H1 (cell line): ENCODE measurements around the gene TTC13. TPM values are rescaled to one million over a fixed set of nuclear protein-coding genes. Genes with fewer than 3 reads are reported as not detected.

Source experiments
- CTCF ChIA-PET: fragments of 300-600 bp; sonication (Branson Sonifier 250); formaldehyde crosslinking; loops from one replicate; lab custom pipeline; 2021; ENCODE audit not compliant: partially characterized antibody; lab: Charles Lee
- POLR2A ChIA-PET: fragments of 300-600 bp; sonication (Branson Sonifier 250); formaldehyde crosslinking; loops from one replicate; lab custom pipeline; 2021; ENCODE audit warnings: inconsistent platforms; ENCODE audit not compliant: partially characterized antibody; lab: Charles Lee
- DNase-seq, 2 experiments: peaks; one replicate each; pipeline versions ENCODE4 v3.0.0 to v3.0.0-alpha.2; 2010 to 2022; ENCODE audit warnings: low spot score in 2 of 2, low read depth in 1 of 2, mixed read lengths in 1 of 2
- FAIRE-seq: peaks from 2 replicates; lab custom pipeline; 2011; peaks lifted over from hg19 to GRCh38; lab: Jason Lieb, UNC
- H2AFZ ChIP-seq: 2 replicates; pipeline ENCODE4 v1.8.1; 2012; ENCODE audit warnings: low read length, inconsistent platforms
- H2AK5ac ChIP-seq: 2 replicates; pipeline ENCODE4 v1.6.1; 2013; ENCODE audit warnings: low read depth, low read length
- H2BK120ac ChIP-seq: replicated peaks from 2 replicates; pipeline ENCODE3; 2013; ENCODE audit warnings: low read depth, low read length, inconsistent platforms
- H2BK12ac ChIP-seq: 2 replicates; pipeline ENCODE4 v1.6.1; 2013; ENCODE audit warnings: low read depth, low read length
- H2BK15ac ChIP-seq: 2 replicates; pipeline ENCODE4 v1.6.1; 2013; ENCODE audit warnings: low read length
- H2BK20ac ChIP-seq: 2 replicates; pipeline ENCODE4 v1.6.1; 2013; ENCODE audit warnings: low read length
- H2BK5ac ChIP-seq: 2 replicates; pipeline ENCODE4 v1.6.1; 2013; ENCODE audit warnings: low read depth, low read length
- H3K14ac ChIP-seq: 2 replicates; pipeline ENCODE4 v1.6.1; 2013; ENCODE audit warnings: inconsistent platforms; ENCODE audit not compliant: insufficient read length
- H3K18ac ChIP-seq: 2 replicates; pipeline ENCODE4 v1.6.1; 2013; ENCODE audit warnings: low read length; ENCODE audit errors: extremely low read depth
- H3K23ac ChIP-seq: 2 replicates; pipeline ENCODE4 v1.6.1; 2013; ENCODE audit warnings: inconsistent platforms; ENCODE audit not compliant: insufficient read length
- H3K23me2 ChIP-seq: 2 replicates; pipeline ENCODE4 v1.6.1; 2013; ENCODE audit warnings: low read depth, low read length
- H3K27ac ChIP-seq: 2 replicates; pipeline ENCODE4 v1.6.1; 2011; ENCODE audit warnings: low read depth, low read length, inconsistent platforms
- H3K27me3 ChIP-seq, 4 experiments: replicated peaks in 1 of 4; 1 replicate in 1 of 4; 2 replicates in 3 of 4; pipeline versions ENCODE4 v1.6.1 to v1.8.1; 2011 to 2013; ENCODE audit warnings: low read length in 3 of 4, mild to moderate bottlenecking in 3 of 4, inconsistent platforms in 2 of 4, mixed read lengths in 2 of 4, moderate library complexity in 1 of 4; ENCODE audit not compliant: control insufficient read depth in 3 of 4, insufficient read depth in 3 of 4; ENCODE audit errors: extremely low read depth in 1 of 4
- H3K36me3 ChIP-seq, 4 experiments: 2 replicates each; pipeline versions ENCODE4 v1.6.1 to v1.8.1; 2011 to 2013; ENCODE audit warnings: mild to moderate bottlenecking in 4 of 4, low read length in 3 of 4, moderate library complexity in 2 of 4, control low read depth in 1 of 4, inconsistent platforms in 1 of 4; ENCODE audit not compliant: insufficient read depth in 4 of 4, control insufficient read depth in 2 of 4
- H3K4ac ChIP-seq: replicated peaks from 2 replicates; pipeline ENCODE3; 2013; ENCODE audit warnings: low read length, low read depth, mixed read lengths, inconsistent platforms; ENCODE audit not compliant: insufficient read length
- H3K4me1 ChIP-seq, 4 experiments: replicated peaks in 1 of 4; 1 replicate in 1 of 4; 2 replicates in 3 of 4; pipeline versions ENCODE4 v1.6.1 to v1.8.1; 2011 to 2013; ENCODE audit warnings: low read length in 3 of 4, inconsistent platforms in 2 of 4, mixed read lengths in 1 of 4; ENCODE audit not compliant: insufficient read depth in 4 of 4, control insufficient read depth in 3 of 4
- H3K4me2 ChIP-seq, 2 experiments: 2 replicates each; pipeline versions ENCODE4 v1.6.1 to v1.8.1; 2011 to 2013; ENCODE audit warnings: low read depth in 2 of 2, low read length in 2 of 2, control low read depth in 1 of 2, inconsistent platforms in 1 of 2, mild to moderate bottlenecking in 1 of 2; ENCODE audit not compliant: insufficient read depth in 1 of 2
- H3K4me3 ChIP-seq, 4 experiments: fragments of 200-600, 300-600 bp in 1 of 4; sonication (generic), shearing (Covaris generic), sonication (Bioruptor Twin) in 1 of 4; 2 replicates each; pipeline versions ENCODE4 v1.5.1 to v1.8.1; 2011 to 2016; ENCODE audit warnings: low read length in 4 of 4, low read depth in 3 of 4, control low read depth in 2 of 4, inconsistent platforms in 2 of 4, mild to moderate bottlenecking in 2 of 4, mixed read lengths in 1 of 4, moderate library complexity in 1 of 4; ENCODE audit not compliant: insufficient read depth in 2 of 4; ENCODE audit errors: extremely low read depth in 1 of 4
- H3K56ac ChIP-seq: replicated peaks from 2 replicates; pipeline ENCODE3; 2013; ENCODE audit warnings: low read depth, mild to moderate bottlenecking, mixed read lengths, low read length, inconsistent platforms; ENCODE audit not compliant: insufficient read length
- H3K79me1 ChIP-seq: 2 replicates; pipeline ENCODE4 v1.6.1; 2013; ENCODE audit warnings: low read depth, low read length, control low read depth
- H3K79me2 ChIP-seq, 2 experiments: 2 replicates each; pipeline versions ENCODE4 v1.6.1 to v1.8.1; 2012 to 2013; ENCODE audit warnings: low read length in 2 of 2, mild to moderate bottlenecking in 2 of 2, inconsistent platforms in 1 of 2; ENCODE audit not compliant: insufficient read depth in 2 of 2, control insufficient read depth in 1 of 2
- H3K9ac ChIP-seq, 4 experiments: replicated peaks in 1 of 4; 1 replicate in 1 of 4; 2 replicates in 3 of 4; pipeline versions ENCODE4 v1.6.1 to v1.8.1; 2011 to 2013; ENCODE audit warnings: low read depth in 3 of 4, low read length in 3 of 4, control low read depth in 2 of 4, mild to moderate bottlenecking in 2 of 4, moderate library complexity in 2 of 4, inconsistent platforms in 1 of 4; ENCODE audit errors: extremely low read depth in 1 of 4
- H3K9me3 ChIP-seq, 2 experiments: 2 replicates each; pipeline versions ENCODE4 v1.6.1 to v1.8.1; 2012 to 2013; ENCODE audit warnings: mild to moderate bottlenecking in 2 of 2, moderate library complexity in 2 of 2, control low read depth in 1 of 2, inconsistent platforms in 1 of 2, low read depth in 1 of 2, low read length in 1 of 2, mixed read lengths in 1 of 2; ENCODE audit not compliant: insufficient read depth in 2 of 2
- H4K20me1 ChIP-seq, 2 experiments: replicated peaks in 1 of 2; 2 replicates each; pipeline versions ENCODE3 to v1.8.1; 2011 to 2013; ENCODE audit warnings: inconsistent platforms in 2 of 2, low read length in 2 of 2, mild to moderate bottlenecking in 1 of 2; ENCODE audit not compliant: insufficient read depth in 2 of 2, control insufficient read depth in 1 of 2
- H4K5ac ChIP-seq: 2 replicates; pipeline ENCODE4 v1.6.1; 2013; ENCODE audit warnings: low read length, low read depth, mixed read lengths, inconsistent platforms; ENCODE audit not compliant: insufficient read length
- H4K8ac ChIP-seq: 2 replicates; pipeline ENCODE4 v1.8.0; 2013; ENCODE audit warnings: mild to moderate bottlenecking, moderate library complexity, low read length, inconsistent platforms; ENCODE audit not compliant: insufficient read depth; ENCODE audit errors: extremely low read depth
- H4K91ac ChIP-seq: replicated peaks from 2 replicates; pipeline ENCODE3; 2013; ENCODE audit warnings: low read length, mixed read lengths, inconsistent platforms; ENCODE audit not compliant: insufficient read length
- ASH2L ChIP-seq: fragments of 200-600, 300-600 bp; sonication (generic); IDR thresholded peaks from one replicate; pipeline ENCODE4 v1.7.1; 2017; ENCODE audit warnings: low read length
- CBX8 ChIP-seq: fragments of 300-800, 300-1000 bp; sonication (generic); IDR thresholded peaks from 2 replicates; pipeline ENCODE4 v1.7.1; 2016; ENCODE audit warnings: low read depth, low read length, borderline replicate concordance
- EP300 ChIP-seq, 2 experiments: IDR thresholded peaks; 1 replicate in 1 of 2; 2 replicates in 1 of 2; pipeline ENCODE4 v1.6.1; 2011 to 2012; ENCODE audit warnings: low read depth in 2 of 2, low read length in 2 of 2, mild to moderate bottlenecking in 2 of 2, borderline replicate concordance in 1 of 2, inconsistent platforms in 1 of 2, moderate library complexity in 1 of 2
- JUN ChIP-seq: IDR thresholded peaks from 2 replicates; pipeline ENCODE4 v1.6.1; 2011; ENCODE audit warnings: low read depth, mild to moderate bottlenecking, improper control_type of control experiment, low read length
- KDM1A ChIP-seq: fragments of 200-600, 300-600 bp; sonication (generic); IDR thresholded peaks from 2 replicates; pipeline ENCODE4 v1.7.1; 2016; ENCODE audit warnings: mild to moderate bottlenecking, low read length, borderline replicate concordance
- KDM4A ChIP-seq: IDR thresholded peaks from one replicate; pipeline ENCODE4 v1.7.1; 2012; ENCODE audit warnings: low read depth, mild to moderate bottlenecking, moderate library complexity, low read length, inconsistent platforms; ENCODE audit not compliant: severe bottlenecking
- POLR2AphosphoS5 ChIP-seq: IDR thresholded peaks from 2 replicates; pipeline ENCODE4 v1.6.1; 2011; ENCODE audit warnings: low read depth, low read length
- RBBP5 ChIP-seq: IDR thresholded peaks from 2 replicates; pipeline ENCODE4 v1.7.1; 2012; ENCODE audit warnings: low read depth, mild to moderate bottlenecking, inconsistent platforms, low read length, moderate library complexity, borderline replicate concordance
- RNF2 ChIP-seq: fragments of 200-900, 300-1000 bp; sonication (generic); IDR thresholded peaks from 2 replicates; pipeline ENCODE4 v1.7.1; 2016; ENCODE audit warnings: borderline replicate concordance, low read depth, mild to moderate bottlenecking, antibody characterized with exemption, low read length; ENCODE audit not compliant: poor library complexity, severe bottlenecking; ENCODE audit errors: missing control alignments
- SIRT6 ChIP-seq: IDR thresholded peaks from one replicate; pipeline ENCODE4 v1.7.1; 2012; ENCODE audit warnings: low read length, inconsistent platforms
- SUZ12 ChIP-seq: fragments of 200-600 bp; sonication (generic); IDR thresholded peaks from 2 replicates; pipeline ENCODE4 v1.6.1; 2012; ENCODE audit warnings: mild to moderate bottlenecking, inconsistent platforms, low read length, moderate library complexity, mixed read lengths
- TEAD4 ChIP-seq: IDR thresholded peaks from 2 replicates; pipeline ENCODE4 v1.6.1; 2012; ENCODE audit warnings: low read depth, low read length, inconsistent platforms, mixed read lengths
- YY1 ChIP-seq: IDR thresholded peaks from 2 replicates; pipeline ENCODE4 v1.6.1; 2011; ENCODE audit warnings: low read depth, mild to moderate bottlenecking, low read length
- WGBS, 2 experiments: shearing (Covaris generic) in 1 of 2; methylation state at CpG; one replicate each; pipeline versions ENCODE4 v1.1.6 to v1.1.7; 2013 to 2015; ENCODE audit warnings: low lambda C conversion rate in 2 of 2, mixed read lengths in 2 of 2, inconsistent platforms in 1 of 2, low coverage in 1 of 2, missing lambda C conversion rate in 1 of 2; ENCODE audit not compliant: insufficient replicate concordance in 2 of 2, insufficient coverage in 1 of 2, insufficient read length in 1 of 2; ENCODE audit errors: extremely low coverage in 1 of 2, missing lambda C conversion rate in 1 of 2; 5-methylcytosine and 5-hydroxymethylcytosine counted together
- polyA plus RNA-seq, 7 experiments: library from polyadenylated mRNA; depleted of rRNA in 3 of 7; stranded (reverse) in 5 of 7; unstranded in 2 of 7; fragments of >200 nt in 5 of 7; fragments of 200-250 nt in 2 of 7; gene quantifications; 1 replicate in 5 of 7; 2 replicates in 1 of 7; 4 replicates in 1 of 7; pipeline versions ENCODE4 v1.2.1 to v1.2.3, GENCODE V29; 2011 to 2013; ENCODE audit warnings: missing spikeins in 2 of 7, mixed read lengths in 2 of 7
- total RNA-seq: library from RNA; stranded (reverse); fragmentation: NEBNext Ultra II Directional; extraction: Animal tissue kit (Norgen Biotek cat#: 25700); gene quantifications from 2 replicates; pipeline ENCODE4 v1.2.1, GENCODE V29; 2021

The TTC13 gene
- total and polyA plus RNA-seq, 2 of the 8 experiments (the other 6 are each of a cell fraction or from before 2014, with no cell fraction given) = 3.1 to 7.1 TPM

DNA sequence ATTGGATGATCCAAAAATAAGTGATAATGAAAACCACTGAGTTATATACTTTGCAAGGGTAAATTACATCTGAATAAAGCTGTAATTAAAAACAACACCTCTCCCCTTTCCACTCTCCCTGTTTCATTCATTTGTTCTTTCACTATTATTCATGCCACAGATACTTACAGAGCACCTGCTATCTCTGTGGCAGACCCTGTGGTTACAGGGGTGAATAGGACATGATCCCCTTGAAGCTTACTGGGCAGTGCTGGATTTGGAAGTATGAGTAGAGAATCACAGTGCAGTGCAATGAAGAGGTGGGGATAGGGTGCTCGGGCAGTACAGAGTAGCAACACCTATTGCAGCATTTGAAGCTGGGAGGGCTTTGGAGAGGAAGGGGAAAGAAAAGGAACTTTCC is 22.0 kb upstream of the TTC13 start:
- H2BK120ac ChIP-seq = no peak overlapping the region
- H4K5ac ChIP-seq = no peak overlapping the region
- POLR2A ChIA-PET = no interaction called here
- H2AFZ ChIP-seq = no peak overlapping the region
- H4K8ac ChIP-seq = no peak overlapping the region
- H3K9ac ChIP-seq = no peak overlapping the region
- H3K4me2 ChIP-seq = no peak overlapping the region
- no peak overlapping the region for H2BK20ac ChIP-seq
- H4K20me1 ChIP-seq = peaks cover 0 to 2% of the 10 kb centered on the region in 2 experiments
- no peak overlapping the region for H3K23ac ChIP-seq
- H4K91ac ChIP-seq = no peak overlapping the region
- no peak overlapping the region for H3K18ac ChIP-seq
- peaks cover 0 to 5% of the 10 kb centered on the region in 2 experiments; a peak in 1 of 4 replicates for H3K9me3 ChIP-seq
- H3K4ac ChIP-seq = no peak overlapping the region
- peaks cover 2 to 19% (median 10%) of the 10 kb centered on the region in 4 experiments; a peak in 6 of 8 replicates for H3K36me3 ChIP-seq
- no peak overlapping the region for H2BK15ac ChIP-seq
- H3K27ac ChIP-seq = no peak overlapping the region
- H3K27me3 ChIP-seq = no peaks in the 10 kb centered on the region
- H3K14ac ChIP-seq = no peak overlapping the region
- DNase-seq (no peak), FAIRE-seq (no peak)
- WGBS, 2 experiments = no CpG with 5 or more reads among the region's 1 CpG
- H3K56ac ChIP-seq = no peak overlapping the region
- no peaks in the 10 kb centered on the region for H3K79me2 ChIP-seq
- CTCF ChIA-PET = interaction anchor here (1.0 kb wide), 1 partner anchor 10 kb away, joined by 3 read pairs; no protein-coding TSS in a partner anchor
- H2BK12ac ChIP-seq = no peak overlapping the region
- H3K79me1 ChIP-seq = no peaks in the 10 kb centered on the region
- H2BK5ac ChIP-seq = no peak overlapping the region
- no peaks in the 10 kb centered on the region for H3K4me1 ChIP-seq
- no peak overlapping the region for H3K4me3 ChIP-seq
- no peak overlapping the region for H2AK5ac ChIP-seq
- H3K23me2 ChIP-seq = peaks cover 2% of the 10 kb centered on the region; the same call in 1 of the 2 replicates
- no peak for TF ChIP-seq RBBP5
- no peak for TF ChIP-seq EP300 (IDR thresholded peaks at IDR 0.05; ENCODE audit: borderline replicate concordance in 1 of 2, low read depth in 2 of 2, low read length in 2 of 2)
- TF ChIP-seq YY1 = no peak
- no peak for TF ChIP-seq KDM4A
- no peak for TF ChIP-seq POLR2AphosphoS5
- TF ChIP-seq TEAD4 = no peak
- no peak for TF ChIP-seq SUZ12
- TF ChIP-seq SIRT6 = no peak
- no peak for TF ChIP-seq JUN
- TF ChIP-seq KDM1A = no peak
- no peak for TF ChIP-seq ASH2L
- no peak for TF ChIP-seq RNF2
- TF ChIP-seq CBX8 = no peak
